Fibroblast of villous mesenchyme (primary cell): Measurements from ENCODE around the gene ADAMTS17. TPM values are rescaled to one million over a fixed set of nuclear protein-coding genes. Genes with fewer than 3 reads are reported as not detected.
A peak's percentile ranks its signal among the peaks of the same experiment; 100 is the strongest.

Experiments used
- DNase-seq: peaks from one replicate; pipeline ENCODE4 v3.0.0-alpha.2; 2010; ENCODE audit warnings: low read depth
- H3K4me3 ChIP-seq: 2 replicates; pipeline ENCODE4 v1.5.1; 2011; ENCODE audit warnings: low read depth, mild to moderate bottlenecking, low read length
- total RNA-seq: library from RNA; depleted of rRNA; stranded (reverse); fragments of >200 nt; gene quantifications from 2 replicates; pipeline ENCODE4 v1.2.3, GENCODE V29; 2012
- TF ChIP-seq, protein P1 (sequence below): IDR thresholded peaks from 2 replicates; pipeline ENCODE4 v1.5.1; 2012; ENCODE audit warnings: low read depth, mild to moderate bottlenecking, low read length; ENCODE audit not compliant: insufficient read depth

Gene ADAMTS17
- total RNA-seq, 1 donor, result under 0.01 TPM

DNA sequence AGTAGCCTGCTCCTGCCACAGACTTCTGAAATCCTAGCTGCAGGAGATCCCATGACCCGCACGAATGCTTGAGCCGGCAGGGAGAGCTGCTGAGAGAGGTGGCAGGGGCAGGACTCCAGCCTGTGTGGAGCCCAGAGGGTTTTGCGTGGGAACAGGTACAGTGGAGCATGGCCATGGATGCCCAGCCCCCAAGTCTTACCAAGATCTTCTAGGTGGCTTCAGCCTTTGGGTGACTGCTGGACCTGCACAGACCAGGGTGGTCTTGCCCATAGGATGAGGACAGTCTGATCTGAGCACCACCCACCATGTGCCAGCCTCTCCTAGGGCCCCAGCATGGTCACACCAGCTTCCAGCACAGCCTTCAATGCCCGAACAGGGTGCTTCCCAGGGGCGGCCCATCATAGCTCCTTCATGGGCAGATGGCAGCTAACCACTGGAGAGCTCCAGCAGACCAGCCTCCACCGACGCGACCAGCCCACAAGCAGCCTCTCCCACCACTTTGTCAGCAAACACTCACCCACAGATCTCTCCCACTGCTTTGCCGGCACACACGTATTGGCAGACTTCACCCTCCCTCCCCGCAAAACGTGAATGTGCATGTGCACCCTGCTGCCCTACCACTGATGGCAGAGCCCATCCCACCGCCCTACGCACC lies 56.0 kb downstream of the ADAMTS17 start:
- DNase-seq, result no peak
- no peak overlapping the region for H3K4me3 ChIP-seq
- TF ChIP-seq, protein P1, sequence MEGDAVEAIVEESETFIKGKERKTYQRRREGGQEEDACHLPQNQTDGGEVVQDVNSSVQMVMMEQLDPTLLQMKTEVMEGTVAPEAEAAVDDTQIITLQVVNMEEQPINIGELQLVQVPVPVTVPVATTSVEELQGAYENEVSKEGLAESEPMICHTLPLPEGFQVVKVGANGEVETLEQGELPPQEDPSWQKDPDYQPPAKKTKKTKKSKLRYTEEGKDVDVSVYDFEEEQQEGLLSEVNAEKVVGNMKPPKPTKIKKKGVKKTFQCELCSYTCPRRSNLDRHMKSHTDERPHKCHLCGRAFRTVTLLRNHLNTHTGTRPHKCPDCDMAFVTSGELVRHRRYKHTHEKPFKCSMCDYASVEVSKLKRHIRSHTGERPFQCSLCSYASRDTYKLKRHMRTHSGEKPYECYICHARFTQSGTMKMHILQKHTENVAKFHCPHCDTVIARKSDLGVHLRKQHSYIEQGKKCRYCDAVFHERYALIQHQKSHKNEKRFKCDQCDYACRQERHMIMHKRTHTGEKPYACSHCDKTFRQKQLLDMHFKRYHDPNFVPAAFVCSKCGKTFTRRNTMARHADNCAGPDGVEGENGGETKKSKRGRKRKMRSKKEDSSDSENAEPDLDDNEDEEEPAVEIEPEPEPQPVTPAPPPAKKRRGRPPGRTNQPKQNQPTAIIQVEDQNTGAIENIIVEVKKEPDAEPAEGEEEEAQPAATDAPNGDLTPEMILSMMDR, result no peak

GRCh38 chr15:100284701-100285100 lies 57.1 kb downstream of the ADAMTS17 start:
- peak; percentile 1 for DNase-seq
- H3K4me3 ChIP-seq, result no peak overlapping the region
- TF ChIP-seq, protein P1, result no peak

DNA sequence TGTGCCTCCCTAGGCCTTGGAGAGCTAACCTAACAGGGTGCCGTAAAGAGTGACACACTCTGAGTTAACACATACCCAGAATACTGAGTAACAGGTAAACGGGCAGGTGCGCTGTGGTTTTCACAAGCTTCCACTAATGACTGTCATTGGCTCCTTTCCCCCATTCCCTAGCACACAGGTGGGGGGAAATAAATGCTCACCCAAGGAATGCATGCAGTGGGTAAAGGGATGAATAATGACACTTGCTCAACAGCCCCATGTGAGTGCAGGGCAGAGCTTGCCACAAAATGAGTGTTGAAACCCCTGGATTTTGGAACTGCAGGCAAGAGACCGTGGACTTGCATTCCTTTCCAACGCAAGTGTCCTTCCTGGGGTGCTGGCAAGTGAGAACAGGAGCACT lies 57.6 kb downstream of the ADAMTS17 start:
- no peak for DNase-seq

GRCh38 chr15:100281096-100281917 lies 60.5 kb downstream of the ADAMTS17 start:
- TF ChIP-seq, protein P1, result no peak
- DNase-seq, result no peak
- no peak overlapping the region for H3K4me3 ChIP-seq

More for the DNA sequence above, 57.6 kb downstream of the ADAMTS17 start:
- H3K4me3 ChIP-seq, result no peak overlapping the region
- TF ChIP-seq, protein P1, result no peak

DNA sequence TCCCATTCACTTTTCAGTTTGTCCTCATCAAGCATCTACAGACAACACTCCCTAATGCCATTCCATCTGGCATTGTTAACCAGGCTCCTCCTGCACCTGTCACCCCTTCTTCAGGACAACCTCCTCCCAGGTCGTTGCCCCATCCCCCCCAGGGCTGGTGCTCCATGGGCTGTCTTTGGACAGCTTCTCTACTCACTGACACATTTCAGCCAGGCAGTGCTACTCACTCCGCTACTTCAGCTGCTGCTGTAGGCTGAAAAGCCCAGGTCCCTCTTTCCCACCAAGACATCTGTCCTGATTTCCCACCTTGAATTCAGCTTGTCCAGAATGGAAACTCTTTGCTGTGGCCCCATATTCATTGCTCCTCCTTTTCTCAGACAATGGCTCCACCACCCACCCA lies 61.9 kb downstream of the ADAMTS17 start:
- no peak overlapping the region for H3K4me3 ChIP-seq
- DNase-seq, result no peak
- TF ChIP-seq, protein P1, result no peak

- TF ChIP-seq, protein P1, result no peak
- DNase-seq, result no peak
- H3K4me3 ChIP-seq, result no peak overlapping the region
These were observed 62.3 kb downstream of the ADAMTS17 start for GRCh38 chr15:100279446-100279845.
